Chondrocyte (in vitro differentiated cells): ENCODE data around the gene NAV2. TPM values are rescaled to one million over a fixed set of nuclear protein-coding genes. Genes with fewer than 3 reads are reported as not detected.

Experiments
- DNase-seq: peaks from one replicate; pipeline ENCODE4 v3.0.0; 2021; ENCODE audit warnings: mixed read lengths, low spot score
- H3K27ac Mint-ChIP-seq: one replicate; pipeline ENCODE4 v1.8.0; 2021; ENCODE audit warnings: mild to moderate bottlenecking, moderate library complexity, mixed read lengths; ENCODE audit not compliant: unreplicated experiment
- H3K27me3 Mint-ChIP-seq: 2 replicates; pipeline ENCODE4 v1.8.0; 2021; ENCODE audit warnings: low read depth, mixed read lengths
- H3K36me3 Mint-ChIP-seq: 2 replicates; pipeline ENCODE4 v1.8.0; 2021; ENCODE audit warnings: low read depth, mixed read lengths
- H3K4me1 Mint-ChIP-seq: 2 replicates; pipeline ENCODE4 v1.8.0; 2021; ENCODE audit warnings: low read depth, mild to moderate bottlenecking, mixed read lengths
- H3K4me3 Mint-ChIP-seq: one replicate; pipeline ENCODE4 v1.8.0; 2021; ENCODE audit warnings: mild to moderate bottlenecking, moderate library complexity, mixed read lengths; ENCODE audit not compliant: unreplicated experiment
- H3K9me3 Mint-ChIP-seq: 2 replicates; pipeline ENCODE4 v1.8.0; 2021; ENCODE audit warnings: low read depth, mixed read lengths
- total RNA-seq: library from RNA; stranded (reverse); gene quantifications from 3 replicates; pipeline ENCODE4 v1.2.1, GENCODE V29; 2021
- TF ChIP-seq, protein P1 (sequence below): fragments of 200-600 bp; sonication (generic); IDR thresholded peaks from 2 replicates; pipeline ENCODE4 v1.5.0; 2021; ENCODE audit warnings: antibody characterized with exemption, mild to moderate bottlenecking, moderate library complexity

Gene NAV2
- total RNA-seq, 1 donor from 2014 or later, result 87.0 TPM

DNA sequence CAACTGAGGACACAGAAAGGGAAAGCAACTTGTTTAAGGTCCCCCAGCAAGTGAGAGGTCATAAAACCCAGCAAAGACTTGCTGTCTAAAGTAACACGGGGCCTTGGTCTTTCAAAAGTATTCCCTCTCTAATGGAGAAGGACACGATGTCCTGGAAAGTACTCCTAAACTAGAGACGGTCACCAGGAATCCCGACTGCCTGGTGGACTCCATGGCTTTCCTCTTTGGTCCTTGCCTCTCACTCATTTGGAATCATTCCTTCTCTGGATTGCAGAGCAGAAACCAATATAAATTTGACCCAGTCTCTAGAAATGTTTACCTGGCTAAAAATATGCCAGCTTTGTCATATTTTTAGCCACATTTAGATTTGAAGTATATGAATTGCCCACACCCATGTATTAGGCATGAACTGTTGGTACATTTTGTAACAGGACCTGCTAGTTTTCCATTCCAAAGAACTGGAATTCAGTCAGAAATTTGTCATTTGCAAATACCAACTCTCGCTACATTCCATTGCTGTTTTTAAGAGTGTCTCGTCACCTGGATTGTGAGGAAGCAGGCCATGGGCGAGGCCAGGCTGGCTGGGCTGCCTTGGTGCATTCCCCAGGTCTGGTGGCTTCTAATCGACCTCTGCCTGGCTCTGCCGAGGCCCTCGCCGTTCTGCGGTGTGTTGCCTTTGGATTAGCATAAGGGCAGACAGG, 12.9 kb downstream of the NAV2 start:
- TF ChIP-seq, protein P1, sequence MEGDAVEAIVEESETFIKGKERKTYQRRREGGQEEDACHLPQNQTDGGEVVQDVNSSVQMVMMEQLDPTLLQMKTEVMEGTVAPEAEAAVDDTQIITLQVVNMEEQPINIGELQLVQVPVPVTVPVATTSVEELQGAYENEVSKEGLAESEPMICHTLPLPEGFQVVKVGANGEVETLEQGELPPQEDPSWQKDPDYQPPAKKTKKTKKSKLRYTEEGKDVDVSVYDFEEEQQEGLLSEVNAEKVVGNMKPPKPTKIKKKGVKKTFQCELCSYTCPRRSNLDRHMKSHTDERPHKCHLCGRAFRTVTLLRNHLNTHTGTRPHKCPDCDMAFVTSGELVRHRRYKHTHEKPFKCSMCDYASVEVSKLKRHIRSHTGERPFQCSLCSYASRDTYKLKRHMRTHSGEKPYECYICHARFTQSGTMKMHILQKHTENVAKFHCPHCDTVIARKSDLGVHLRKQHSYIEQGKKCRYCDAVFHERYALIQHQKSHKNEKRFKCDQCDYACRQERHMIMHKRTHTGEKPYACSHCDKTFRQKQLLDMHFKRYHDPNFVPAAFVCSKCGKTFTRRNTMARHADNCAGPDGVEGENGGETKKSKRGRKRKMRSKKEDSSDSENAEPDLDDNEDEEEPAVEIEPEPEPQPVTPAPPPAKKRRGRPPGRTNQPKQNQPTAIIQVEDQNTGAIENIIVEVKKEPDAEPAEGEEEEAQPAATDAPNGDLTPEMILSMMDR, result no peak
- Mint-ChIP-seq H3K27ac (peak overlapping the region; percentile 93), H3K9me3 (no peaks in the 10 kb centered on the region), H3K27me3 (no peaks in the 10 kb centered on the region), H3K4me3 (peak overlapping the region; percentile 21), H3K36me3 (peaks cover 2% of the 10 kb centered on the region), H3K4me1 (peaks cover 76% of the 10 kb centered on the region)
- no peak for DNase-seq

DNA sequence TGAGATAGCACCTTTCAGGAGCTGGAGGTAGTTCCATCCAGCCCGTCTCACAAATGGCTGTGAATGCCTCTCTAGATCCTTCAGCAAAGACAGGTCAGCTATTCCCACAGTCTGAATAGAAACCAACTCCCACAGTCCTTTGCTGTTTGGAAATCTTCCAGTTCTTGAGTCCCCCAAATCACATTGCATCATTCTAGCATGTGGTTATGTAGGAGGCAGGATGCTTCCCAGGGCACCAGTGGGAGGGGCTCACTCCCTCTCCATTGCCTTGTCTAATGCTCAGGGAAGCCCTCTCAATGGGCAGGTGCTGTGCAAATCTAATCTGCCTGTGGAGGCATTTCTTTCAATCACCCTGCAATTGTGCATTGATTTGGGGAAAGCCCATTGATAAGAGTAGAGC, 14.6 kb downstream of the NAV2 start:
- no peak for DNase-seq
- H3K27ac Mint-ChIP-seq, result peak overlapping the region; percentile 93
- TF ChIP-seq, protein P1, result no peak
- H3K4me1 Mint-ChIP-seq, result peaks cover 65% of the 10 kb centered on the region
- H3K4me3 Mint-ChIP-seq, result no peak overlapping the region
- no peaks in the 10 kb centered on the region for H3K27me3 Mint-ChIP-seq
- H3K36me3 Mint-ChIP-seq, result peaks cover 4% of the 10 kb centered on the region
- H3K9me3 Mint-ChIP-seq, result no peaks in the 10 kb centered on the region

DNA sequence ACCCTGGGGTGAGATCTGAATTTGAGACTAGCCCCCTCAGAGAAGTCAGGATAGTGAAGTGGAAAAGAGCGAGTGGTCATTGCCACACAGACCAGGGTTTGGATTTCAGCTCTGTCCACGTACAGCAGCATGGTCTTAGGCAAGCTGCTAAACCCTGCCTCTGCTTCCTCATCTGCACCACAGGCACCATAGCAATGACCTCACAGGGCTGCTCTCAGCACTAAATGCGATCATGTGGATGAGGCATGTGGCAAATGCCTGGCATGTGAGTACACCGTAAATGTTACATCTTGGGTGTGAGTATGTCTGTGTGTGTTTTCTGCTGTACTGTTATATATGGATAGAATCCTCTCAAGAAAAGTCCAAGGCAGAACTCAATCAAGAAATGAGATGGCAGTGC, 15.8 kb downstream of the NAV2 start:
- Mint-ChIP-seq H3K9me3 (no peaks in the 10 kb centered on the region), H3K27ac (no peak overlapping the region), H3K36me3 (peaks cover 4% of the 10 kb centered on the region), H3K4me1 (peaks cover 53% of the 10 kb centered on the region), H3K4me3 (no peak overlapping the region), H3K27me3 (no peaks in the 10 kb centered on the region)
- DNase-seq, result no peak
- TF ChIP-seq, protein P1, result no peak

DNA sequence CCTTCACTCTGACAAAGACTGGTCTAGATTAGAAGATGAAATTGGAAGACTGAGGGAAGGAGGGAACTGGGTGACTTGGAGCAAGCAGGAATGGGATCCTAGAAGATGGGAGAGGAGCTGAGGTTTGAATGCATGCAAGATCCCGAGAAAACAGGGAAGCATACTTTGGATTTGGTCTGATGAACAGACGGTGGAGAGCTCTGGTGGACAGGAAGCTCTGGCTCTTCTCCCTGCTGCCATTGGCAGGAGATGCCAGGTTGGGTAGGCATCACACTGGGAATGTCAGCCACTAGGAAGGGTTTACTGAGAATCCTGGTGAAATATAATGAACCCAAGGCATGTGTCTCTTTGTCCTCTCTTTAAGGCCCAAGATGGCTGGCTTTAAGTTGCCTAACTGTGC, 16.5 kb downstream of the NAV2 start:
- H3K27me3 Mint-ChIP-seq, result no peaks in the 10 kb centered on the region
- peaks cover 4% of the 10 kb centered on the region for H3K36me3 Mint-ChIP-seq
- no peak for DNase-seq
- TF ChIP-seq, protein P1, result no peak
- peaks cover 51% of the 10 kb centered on the region for H3K4me1 Mint-ChIP-seq
- H3K27ac Mint-ChIP-seq, result no peak overlapping the region
- no peaks in the 10 kb centered on the region for H3K9me3 Mint-ChIP-seq
- no peak overlapping the region for H3K4me3 Mint-ChIP-seq

DNA sequence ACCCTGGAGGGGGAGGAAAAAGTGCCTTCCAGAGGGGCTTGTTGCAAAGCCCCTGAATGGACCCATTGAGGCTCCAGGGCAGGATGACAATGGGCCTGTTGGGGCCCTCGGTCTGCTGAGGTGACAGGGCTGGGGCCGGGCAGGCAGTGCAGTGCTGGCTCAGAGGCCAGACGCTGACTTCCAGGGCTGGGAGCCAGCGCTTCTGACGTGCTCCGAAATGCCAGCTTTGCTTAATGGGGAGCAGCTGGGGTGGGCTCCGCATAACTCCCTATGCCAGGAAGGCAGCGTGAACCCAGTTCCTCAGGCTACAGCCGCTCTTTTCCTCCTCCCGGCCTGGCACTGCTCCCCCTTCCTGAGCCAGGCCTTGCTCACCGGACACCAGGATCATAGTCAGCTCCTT, 17.7 kb downstream of the NAV2 start:
- TF ChIP-seq, protein P1, result no peak
- Mint-ChIP-seq H3K4me1 (peaks cover 50% of the 10 kb centered on the region), H3K27me3 (no peaks in the 10 kb centered on the region), H3K27ac (no peak overlapping the region), H3K36me3 (peaks cover 4% of the 10 kb centered on the region), H3K4me3 (no peak overlapping the region), H3K9me3 (no peaks in the 10 kb centered on the region)
- DNase-seq, result no peak
